Measurements from ENCODE around the gene RASA3. TPM values are rescaled to one million over a fixed set of nuclear protein-coding genes. Genes with fewer than 3 reads are reported as not detected.

RASA3 gene
- total RNA-seq, 1 experiment from 2014 or later = 18.6 TPM

- ChIA-PET CTCF (no interaction called here), POLR2A (interaction anchor here (1.0 kb wide), 1 partner anchor 13 kb away, joined by 3 read pairs; no protein-coding TSS in a partner anchor), RAD21 (ENCODE audit: low non-redundant PET in 1 of 2, low total read pairs in 2 of 2, uncharacterized antibody in 2 of 2, unreplicated experiment in 2 of 2) (no interaction called here)
- BruUV-seq (replicated peaks) = no TSS peak
- no peaks in the 10 kb centered on the region for H3K9me3 ChIP-seq (ENCODE audit: control insufficient read depth in 1 of 2, insufficient read depth in 1 of 2, low read depth in 1 of 2, low read length in 2 of 2)
- no peaks in the 10 kb centered on the region for H3K27me3 ChIP-seq (ENCODE audit: insufficient read depth, low read length)
- H3K4me2 ChIP-seq (ENCODE audit: low read length) = peak overlapping the region; percentile 94
- H3K79me2 ChIP-seq (ENCODE audit: insufficient read depth, low read length) = peaks cover 89% of the 10 kb centered on the region
- H3K9me2 ChIP-seq (ENCODE audit: insufficient read depth) = no peaks in the 10 kb centered on the region
- H3K27ac ChIP-seq (ENCODE audit: low read depth, low read length) = peak overlapping the region; percentile 60
- H3K9ac ChIP-seq (ENCODE audit: low read length) = peak overlapping the region; percentile 59
- H3K36me3 ChIP-seq (ENCODE audit: control insufficient read depth in 1 of 2, insufficient read depth in 2 of 2, low read length in 2 of 2) = no peaks in the 10 kb centered on the region
- ATAC-seq = no peak
- DNase-seq (ENCODE audit: low read depth, low spot score) = no peak
- intact Hi-C loops (cut with micrococcal nuclease) = loop anchor here (2.0 kb wide), 1 partner anchor 63 kb away; no protein-coding TSS in a partner anchor
- no peaks in the 10 kb centered on the region for H4K20me1 ChIP-seq (ENCODE audit: insufficient read depth)
- H3K4me1 ChIP-seq (ENCODE audit: control insufficient read depth in 1 of 2, insufficient read depth in 2 of 2, low read length in 2 of 2) = peaks cover 30 to 50% of the 10 kb centered on the region in 2 experiments
- TF ChIP-seq POLR2AphosphoS5 (IDR thresholded peaks at IDR 0.05; ENCODE audit: low read depth, low read length) (no peak), ELF1 (IDR thresholded peaks at IDR 0.05; ENCODE audit: borderline replicate concordance, low read depth) (no peak), ZBTB33 (IDR thresholded peaks at IDR 0.05; ENCODE audit: extremely low read depth, insufficient replicate concordance, low read length) (no peak), ZNF274 (IDR thresholded peaks at IDR 0.05; ENCODE audit: low read depth, low read length) (no peak), TCF7L2 (IDR thresholded peaks at IDR 0.05; ENCODE audit: borderline replicate concordance, extremely low read depth, insufficient read depth, insufficient read length) (no peak), CEBPB (IDR thresholded peaks at IDR 0.05; ENCODE audit: low read depth) (no peak)
- H3K4me3 ChIP-seq (replicated peaks in 1 of 2; ENCODE audit: low read depth in 1 of 2, low read length in 2 of 2) = peak overlapping the region in 1 of 2 experiments; percentile 50; a peak in 2 of 4 replicates
- H2AFZ ChIP-seq (ENCODE audit: low read depth, low read length, poor library complexity, severe bottlenecking) = no peak overlapping the region
Observed at GRCh38 chr13:114127473-114128347, 4.7 kb downstream of the RASA3 start.

Data from HCT116 (cell line).